ENCODE results near the gene DDX41. TPM values are rescaled to one million over a fixed set of nuclear protein-coding genes. Genes with fewer than 3 reads are reported as not detected.

Gene DDX41
- total and polyA plus RNA-seq, 9 donors: 58.3 to 104 (median 70.8) TPM

DNA sequence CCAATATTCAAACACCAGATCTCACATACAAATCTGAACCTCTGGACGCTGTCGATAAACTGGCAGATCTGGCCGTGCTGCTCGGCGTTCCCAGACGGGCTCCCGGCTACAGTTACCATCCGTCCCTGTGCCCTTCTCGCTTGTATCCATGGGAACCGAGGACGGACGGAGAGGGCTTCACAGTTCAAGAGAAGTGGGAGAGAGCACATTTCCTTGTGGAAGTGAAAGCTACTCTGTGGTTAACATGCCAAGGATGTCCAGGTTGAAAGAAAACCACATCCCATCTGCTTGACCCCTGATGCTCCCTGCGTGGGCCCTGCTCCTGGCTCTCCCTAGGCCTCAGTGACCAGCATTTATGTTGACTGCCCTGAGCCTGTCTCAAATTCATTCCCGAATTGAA, 37.0 kb downstream of the DDX41 start:
- intact Hi-C loops (cut with DNase I): no loop called here
- DNase-seq: peak in 1 of 5 donors; percentile 62

DNA sequence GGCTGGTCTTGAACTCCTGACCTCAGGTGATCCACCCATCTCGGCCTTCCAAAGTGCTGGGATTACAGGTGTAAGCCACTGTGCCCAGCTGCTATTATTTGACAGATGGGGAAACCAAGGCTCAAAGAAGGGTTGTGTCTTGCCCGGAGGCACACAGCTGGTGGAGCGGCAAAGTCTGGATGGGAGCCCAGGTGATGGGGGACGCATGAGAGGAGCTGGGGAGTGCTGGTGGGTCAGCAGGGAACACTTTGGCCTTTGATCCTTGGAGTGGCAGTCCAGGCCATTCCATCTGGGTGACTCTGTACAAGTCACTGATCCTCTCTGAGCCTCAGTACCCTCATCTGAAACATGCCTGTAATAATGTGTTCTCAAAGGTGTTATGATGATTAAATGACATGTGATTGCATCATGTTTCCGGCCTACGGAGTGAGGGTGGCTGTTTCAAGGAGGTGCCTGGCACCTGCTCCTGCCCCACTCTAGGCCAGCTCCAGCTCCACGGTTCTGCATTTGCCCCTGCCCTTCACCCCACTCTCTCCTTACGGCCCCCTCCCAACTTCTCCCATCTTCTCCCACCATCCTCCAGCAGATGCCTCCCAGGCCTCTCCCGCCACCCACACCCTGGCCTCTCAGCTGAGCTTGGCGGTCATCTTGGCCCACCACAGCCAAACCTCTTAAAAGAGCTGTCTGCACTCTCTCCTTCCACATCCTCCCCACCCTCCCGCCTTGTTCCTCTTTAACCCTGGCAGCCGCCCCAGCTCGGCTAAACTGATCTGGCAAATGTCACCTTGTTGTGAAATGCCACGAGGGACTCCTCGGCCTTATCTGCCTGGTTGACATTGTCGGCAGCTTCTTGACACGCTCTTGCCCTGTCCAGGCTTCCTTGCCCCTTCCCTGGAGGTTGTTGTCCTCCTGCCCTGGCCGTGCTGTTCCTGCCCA, 37.8 kb downstream of the DDX41 start:
- TF ChIP-seq POLR2A (IDR thresholded peaks at IDR 0.05) (no peak), EP300 (IDR thresholded peaks at IDR 0.05) (no peak)
- TF ChIP-seq, protein P1, sequence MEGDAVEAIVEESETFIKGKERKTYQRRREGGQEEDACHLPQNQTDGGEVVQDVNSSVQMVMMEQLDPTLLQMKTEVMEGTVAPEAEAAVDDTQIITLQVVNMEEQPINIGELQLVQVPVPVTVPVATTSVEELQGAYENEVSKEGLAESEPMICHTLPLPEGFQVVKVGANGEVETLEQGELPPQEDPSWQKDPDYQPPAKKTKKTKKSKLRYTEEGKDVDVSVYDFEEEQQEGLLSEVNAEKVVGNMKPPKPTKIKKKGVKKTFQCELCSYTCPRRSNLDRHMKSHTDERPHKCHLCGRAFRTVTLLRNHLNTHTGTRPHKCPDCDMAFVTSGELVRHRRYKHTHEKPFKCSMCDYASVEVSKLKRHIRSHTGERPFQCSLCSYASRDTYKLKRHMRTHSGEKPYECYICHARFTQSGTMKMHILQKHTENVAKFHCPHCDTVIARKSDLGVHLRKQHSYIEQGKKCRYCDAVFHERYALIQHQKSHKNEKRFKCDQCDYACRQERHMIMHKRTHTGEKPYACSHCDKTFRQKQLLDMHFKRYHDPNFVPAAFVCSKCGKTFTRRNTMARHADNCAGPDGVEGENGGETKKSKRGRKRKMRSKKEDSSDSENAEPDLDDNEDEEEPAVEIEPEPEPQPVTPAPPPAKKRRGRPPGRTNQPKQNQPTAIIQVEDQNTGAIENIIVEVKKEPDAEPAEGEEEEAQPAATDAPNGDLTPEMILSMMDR (IDR thresholded peaks at IDR 0.05): no peak
- H3K4me1 ChIP-seq (ENCODE audit: insufficient read depth): peaks cover 19% of the 10 kb centered on the region
- no peaks in the 10 kb centered on the region for H3K9me3 ChIP-seq
- peak; percentile 76 to 90 (median 83) for DNase-seq
- H3K4me3 ChIP-seq: no peak overlapping the region
- no peaks in the 10 kb centered on the region for H3K36me3 ChIP-seq
- H3K27me3 ChIP-seq: no peaks in the 10 kb centered on the region
- intact Hi-C loops (cut with DNase I): no loop called here
- H3K27ac ChIP-seq: peak overlapping the region; percentile 13 to 36
- 21 to 22% (median 21%) methylated on average over 18 of the region's 18 CpGs for WGBS, 3 donors

More for the DNA sequence above, 37.0 kb downstream of the DDX41 start:
- TF ChIP-seq, protein P1 (IDR thresholded peaks at IDR 0.05): no peak
- TF ChIP-seq POLR2A (IDR thresholded peaks at IDR 0.05) (no peak), EP300 (IDR thresholded peaks at IDR 0.05) (no peak)
- H3K27ac ChIP-seq: peak overlapping the region; percentile 13 to 36
- H3K9me3 ChIP-seq: no peaks in the 10 kb centered on the region
- 16 to 17% (median 16%) methylated on average over 14 of the region's 14 CpGs for WGBS, 3 donors
- no peak overlapping the region for H3K4me3 ChIP-seq
- no peaks in the 10 kb centered on the region for H3K36me3 ChIP-seq
- no peaks in the 10 kb centered on the region for H3K27me3 ChIP-seq
- H3K4me1 ChIP-seq (ENCODE audit: insufficient read depth): peaks cover 12% of the 10 kb centered on the region

DNA sequence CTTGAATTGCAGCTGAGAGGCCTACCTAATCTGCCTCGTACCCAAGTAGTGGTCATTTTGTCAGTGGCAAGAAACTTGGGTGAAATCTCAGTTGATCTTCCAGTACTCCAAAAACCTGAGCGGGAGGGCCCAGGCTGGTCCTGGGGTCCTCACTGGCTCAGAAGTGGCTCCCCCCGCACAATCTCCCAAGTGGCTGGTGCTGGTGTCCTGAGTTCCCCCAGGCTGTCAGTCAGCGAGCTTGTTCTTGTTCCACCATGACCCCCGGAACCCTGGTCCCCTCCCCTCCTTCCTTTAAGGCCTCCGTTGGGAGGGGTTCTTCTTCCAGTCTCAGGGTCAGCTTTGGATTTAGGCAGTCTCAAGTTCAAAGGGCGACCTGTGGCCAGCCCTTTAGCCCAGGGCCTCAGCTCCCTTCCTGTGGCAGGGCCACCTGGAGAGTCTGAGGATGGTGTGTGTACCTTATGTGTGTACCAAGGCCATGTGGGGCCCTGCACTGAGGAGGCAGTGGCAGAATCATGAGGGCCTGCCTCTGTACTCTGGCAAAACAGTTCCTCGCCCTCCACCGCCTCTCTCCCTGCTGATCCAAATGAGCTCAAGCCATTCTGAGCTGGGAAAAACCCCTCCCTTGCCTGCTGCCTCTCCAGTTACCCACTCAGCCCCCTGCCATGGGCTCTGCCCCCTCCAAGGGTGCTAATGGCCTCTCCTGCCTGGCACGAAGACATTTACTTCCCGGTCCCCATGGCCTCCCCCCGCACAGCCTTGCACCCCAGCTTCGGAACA, 38.9 kb downstream of the DDX41 start:
- Histone ChIP-seq H3K27ac (peak overlapping the region; percentile 3 to 36), H3K36me3 (no peaks in the 10 kb centered on the region), H3K4me1 (ENCODE audit: insufficient read depth) (peaks cover 20% of the 10 kb centered on the region), H3K27me3 (no peaks in the 10 kb centered on the region), H3K9me3 (no peaks in the 10 kb centered on the region), H3K4me3 (no peak overlapping the region)
- intact Hi-C loops (cut with DNase I): no loop called here
- no peak for TF ChIP-seq EP300 (IDR thresholded peaks at IDR 0.05)
- no peak for TF ChIP-seq POLR2A (IDR thresholded peaks at IDR 0.05)
- TF ChIP-seq, protein P1 (IDR thresholded peaks at IDR 0.05): no peak
- WGBS, 3 donors: 90 to 94% (median 92%) methylated on average over 10 to 13 of the region's 13 CpGs
- DNase-seq: no peak

DNA sequence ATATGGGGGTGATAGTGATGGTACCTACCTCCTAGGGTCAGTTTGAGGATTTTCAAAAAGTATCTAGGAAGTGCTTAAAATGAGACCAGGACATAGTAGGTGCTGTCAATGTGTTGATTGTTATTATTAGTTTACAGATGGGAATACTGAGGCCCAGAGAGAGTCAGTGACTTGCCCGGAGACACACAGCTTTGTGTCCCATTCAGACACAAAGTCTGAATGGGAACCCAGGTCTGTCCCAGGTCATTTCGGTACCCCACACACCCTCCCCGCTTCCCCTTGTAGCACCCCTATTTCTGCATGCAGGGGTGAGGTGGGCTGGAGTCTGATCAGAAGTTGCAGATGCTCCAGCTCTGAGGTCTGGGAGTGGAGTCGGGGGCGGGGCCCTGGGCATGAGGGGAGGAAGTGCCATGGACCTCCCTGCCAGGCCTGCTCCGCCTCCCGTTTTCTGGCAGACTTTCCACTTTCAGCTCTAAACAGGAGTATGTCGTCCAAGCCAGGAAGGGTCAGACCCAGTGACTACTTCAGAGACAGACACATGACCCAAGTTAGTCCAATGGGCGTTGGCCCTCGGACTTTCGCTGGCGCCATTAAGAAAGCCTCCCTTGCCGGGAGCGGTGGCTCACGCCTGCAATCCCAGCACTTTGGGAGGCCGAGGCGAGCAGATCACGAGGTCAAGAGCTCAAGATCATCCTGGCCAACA, 40.1 kb downstream of the DDX41 start:
- Histone ChIP-seq H3K4me3 (no peak overlapping the region), H3K27ac (peak overlapping the region in 1 of 2 donors; percentile 30), H3K27me3 (no peaks in the 10 kb centered on the region), H3K9me3 (no peaks in the 10 kb centered on the region), H3K36me3 (no peaks in the 10 kb centered on the region), H3K4me1 (ENCODE audit: insufficient read depth) (peaks cover 28% of the 10 kb centered on the region)
- TF ChIP-seq, protein P1 (IDR thresholded peaks at IDR 0.05): no peak
- TF ChIP-seq EP300 (IDR thresholded peaks at IDR 0.05) (no peak), POLR2A (IDR thresholded peaks at IDR 0.05) (no peak)
- 68 to 71% (median 71%) methylated on average over 18 of the region's 18 CpGs for WGBS, 3 donors
- intact Hi-C loops (cut with DNase I): no loop called here
- DNase-seq: peak in 1 of 5 donors; percentile 59

All from ovary (tissue), 9 donors.